ENCODE measurements around the gene RDH16. TPM values are rescaled to one million over a fixed set of nuclear protein-coding genes. Genes with fewer than 3 reads are reported as not detected.

RDH16 gene
- total RNA-seq, 6 experiments from 2014 or later = not detected

GRCh38 chr12:56958422-56958821, 1.0 kb upstream of the RDH16 start:
- Mint-ChIP-seq H3K36me3 (ENCODE audit: low read depth) (no peaks in the 10 kb centered on the region), H3K27ac (no peak overlapping the region), H3K27me3 (ENCODE audit: insufficient read depth) (peaks cover 43% of the 10 kb centered on the region), H3K9me3 (no peaks in the 10 kb centered on the region; the same call in 1 of the 2 replicates), H3K4me1 (ENCODE audit: low read depth) (no peaks in the 10 kb centered on the region), H3K4me3 (no peak overlapping the region)
- TF ChIP-seq, protein P1, sequence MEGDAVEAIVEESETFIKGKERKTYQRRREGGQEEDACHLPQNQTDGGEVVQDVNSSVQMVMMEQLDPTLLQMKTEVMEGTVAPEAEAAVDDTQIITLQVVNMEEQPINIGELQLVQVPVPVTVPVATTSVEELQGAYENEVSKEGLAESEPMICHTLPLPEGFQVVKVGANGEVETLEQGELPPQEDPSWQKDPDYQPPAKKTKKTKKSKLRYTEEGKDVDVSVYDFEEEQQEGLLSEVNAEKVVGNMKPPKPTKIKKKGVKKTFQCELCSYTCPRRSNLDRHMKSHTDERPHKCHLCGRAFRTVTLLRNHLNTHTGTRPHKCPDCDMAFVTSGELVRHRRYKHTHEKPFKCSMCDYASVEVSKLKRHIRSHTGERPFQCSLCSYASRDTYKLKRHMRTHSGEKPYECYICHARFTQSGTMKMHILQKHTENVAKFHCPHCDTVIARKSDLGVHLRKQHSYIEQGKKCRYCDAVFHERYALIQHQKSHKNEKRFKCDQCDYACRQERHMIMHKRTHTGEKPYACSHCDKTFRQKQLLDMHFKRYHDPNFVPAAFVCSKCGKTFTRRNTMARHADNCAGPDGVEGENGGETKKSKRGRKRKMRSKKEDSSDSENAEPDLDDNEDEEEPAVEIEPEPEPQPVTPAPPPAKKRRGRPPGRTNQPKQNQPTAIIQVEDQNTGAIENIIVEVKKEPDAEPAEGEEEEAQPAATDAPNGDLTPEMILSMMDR (IDR thresholded peaks at IDR 0.05) = no peak
- no peak for DNase-seq

- H3K4me1 Mint-ChIP-seq (ENCODE audit: low read depth) = no peaks in the 10 kb centered on the region
- no peak overlapping the region for H3K27ac Mint-ChIP-seq
- H3K4me3 Mint-ChIP-seq = no peak overlapping the region
- no peaks in the 10 kb centered on the region for H3K36me3 Mint-ChIP-seq (ENCODE audit: low read depth)
- no peak for DNase-seq
- TF ChIP-seq, protein P1 (IDR thresholded peaks at IDR 0.05) = no peak
- peaks cover 64% of the 10 kb centered on the region for H3K27me3 Mint-ChIP-seq (ENCODE audit: insufficient read depth)
- H3K9me3 Mint-ChIP-seq = no peaks in the 10 kb centered on the region
Observed at GRCh38 chr12:56955631-56956256, 1.7 kb downstream of the RDH16 start.

DNA sequence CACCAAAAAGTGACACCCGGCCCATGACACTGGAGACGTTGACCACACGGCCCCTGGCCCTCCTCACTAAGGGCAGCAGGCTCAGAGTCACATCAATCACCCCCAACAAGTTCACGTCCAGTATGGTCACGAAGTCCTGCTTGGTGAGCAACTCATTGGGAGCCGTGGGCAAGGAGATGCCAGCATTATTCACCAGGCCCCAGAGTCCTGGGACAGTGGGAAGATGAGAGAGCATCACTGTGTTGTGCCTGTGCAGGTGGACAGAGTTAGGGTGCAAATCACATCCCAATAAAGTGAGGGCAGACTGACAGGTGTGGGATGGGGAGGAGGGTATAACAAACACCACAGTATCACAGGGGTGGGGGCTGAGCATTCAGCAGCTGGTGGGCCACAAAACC, 2.5 kb downstream of the RDH16 start:
- Mint-ChIP-seq H3K4me1 (ENCODE audit: low read depth) (no peaks in the 10 kb centered on the region), H3K36me3 (ENCODE audit: low read depth) (no peaks in the 10 kb centered on the region), H3K4me3 (no peak overlapping the region), H3K9me3 (no peaks in the 10 kb centered on the region), H3K27ac (no peak overlapping the region), H3K27me3 (ENCODE audit: insufficient read depth) (peaks cover 65% of the 10 kb centered on the region)
- DNase-seq = no peak
- TF ChIP-seq, protein P1 (IDR thresholded peaks at IDR 0.05) = no peak

DNA sequence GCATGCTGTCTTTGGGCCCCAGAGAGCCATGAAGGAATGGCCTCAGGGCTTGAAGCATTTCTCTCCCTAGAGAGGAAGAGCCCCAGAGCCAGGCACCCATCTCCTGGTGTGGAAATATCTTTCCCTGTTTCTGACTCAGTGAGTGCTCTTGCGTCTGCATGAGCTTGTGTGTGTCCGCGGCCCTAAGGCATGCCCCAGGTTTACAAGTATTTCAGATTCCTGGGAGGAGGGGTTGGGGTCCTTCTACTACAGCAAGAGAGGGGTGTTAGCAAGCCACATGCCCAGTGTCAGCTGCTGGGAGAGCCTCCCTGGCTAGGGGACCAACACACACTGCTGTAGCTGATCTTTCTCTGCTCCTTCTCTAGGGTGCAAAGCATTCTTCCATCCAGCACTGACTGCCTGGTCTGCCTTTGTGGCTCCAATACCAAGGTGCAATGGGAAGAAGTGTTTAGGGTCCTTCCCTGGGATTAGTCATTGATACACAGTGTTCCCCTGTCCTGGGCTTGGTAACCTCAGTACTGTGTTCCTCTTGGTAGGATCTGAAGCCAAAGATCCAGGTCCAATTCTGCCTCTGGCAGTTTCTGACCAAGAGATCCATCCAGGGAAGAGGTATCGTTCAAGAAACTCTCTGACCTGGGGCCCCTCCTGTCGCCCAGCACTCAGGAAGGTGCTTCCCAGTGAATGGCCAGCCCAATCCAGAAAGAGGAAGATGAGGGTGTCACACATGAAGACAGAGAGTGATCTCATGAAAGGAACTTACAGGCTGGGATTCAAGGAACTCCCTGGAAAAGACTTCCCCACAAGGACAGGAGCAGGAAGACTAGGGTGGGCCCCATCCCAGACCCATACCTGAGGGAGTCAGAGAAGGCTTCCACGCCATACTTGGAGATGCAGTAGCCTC, 3.1 kb downstream of the RDH16 start:
- H3K36me3 Mint-ChIP-seq (ENCODE audit: low read depth) = no peaks in the 10 kb centered on the region
- DNase-seq = no peak
- TF ChIP-seq, protein P1 (IDR thresholded peaks at IDR 0.05) = no peak
- H3K9me3 Mint-ChIP-seq = no peaks in the 10 kb centered on the region
- H3K4me1 Mint-ChIP-seq (ENCODE audit: low read depth) = no peaks in the 10 kb centered on the region
- H3K4me3 Mint-ChIP-seq = no peak overlapping the region
- no peak overlapping the region for H3K27ac Mint-ChIP-seq
- H3K27me3 Mint-ChIP-seq (ENCODE audit: insufficient read depth) = peaks cover 62% of the 10 kb centered on the region

- H3K36me3 Mint-ChIP-seq (ENCODE audit: low read depth) = no peaks in the 10 kb centered on the region
- TF ChIP-seq, protein P1 (IDR thresholded peaks at IDR 0.05) = no peak
- H3K9me3 Mint-ChIP-seq = no peaks in the 10 kb centered on the region
- H3K27ac Mint-ChIP-seq = no peak overlapping the region
- peaks cover 57% of the 10 kb centered on the region for H3K27me3 Mint-ChIP-seq (ENCODE audit: insufficient read depth)
- DNase-seq = no peak
- H3K4me3 Mint-ChIP-seq = no peak overlapping the region
- H3K4me1 Mint-ChIP-seq (ENCODE audit: low read depth) = no peaks in the 10 kb centered on the region
Observed at GRCh38 chr12:56953314-56953713, 4.1 kb downstream of the RDH16 start.
